C4-2B (cell line): ENCODE data around the gene SPON1.

ENCODE experiments used
- ZFX ChIP-seq: fragments of 450-650 bp; IDR thresholded peaks from 2 replicates; pipeline ENCODE4 v1.6.1; 2017
- TF ChIP-seq, protein P1 (sequence below): fragments of 450-650 bp; conservative IDR thresholded peaks from 2 replicates; pipeline ENCODE4 v1.5.1; 2017; ENCODE audit warnings: mild to moderate bottlenecking

DNA sequence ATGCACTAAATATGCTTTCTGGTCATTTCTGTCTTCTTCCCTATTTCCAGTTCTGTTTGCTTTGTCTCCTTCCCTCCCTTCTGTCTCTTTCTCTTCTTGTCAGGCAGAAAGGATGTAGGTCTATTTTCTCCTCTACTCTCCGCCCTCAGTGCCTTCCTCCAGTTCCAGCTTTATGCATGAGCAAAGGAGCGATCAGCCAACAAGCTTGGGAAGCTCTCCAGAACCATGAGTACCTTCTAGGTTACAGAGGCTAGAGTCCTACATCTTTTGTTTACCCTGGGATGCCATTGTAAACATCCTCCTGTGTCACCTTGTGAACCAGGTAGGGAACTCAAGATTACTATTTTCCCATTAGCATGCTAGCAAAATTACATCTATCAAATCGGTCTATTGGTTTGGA lies 7.9 kb upstream of the SPON1 start:
- TF ChIP-seq, protein P1, sequence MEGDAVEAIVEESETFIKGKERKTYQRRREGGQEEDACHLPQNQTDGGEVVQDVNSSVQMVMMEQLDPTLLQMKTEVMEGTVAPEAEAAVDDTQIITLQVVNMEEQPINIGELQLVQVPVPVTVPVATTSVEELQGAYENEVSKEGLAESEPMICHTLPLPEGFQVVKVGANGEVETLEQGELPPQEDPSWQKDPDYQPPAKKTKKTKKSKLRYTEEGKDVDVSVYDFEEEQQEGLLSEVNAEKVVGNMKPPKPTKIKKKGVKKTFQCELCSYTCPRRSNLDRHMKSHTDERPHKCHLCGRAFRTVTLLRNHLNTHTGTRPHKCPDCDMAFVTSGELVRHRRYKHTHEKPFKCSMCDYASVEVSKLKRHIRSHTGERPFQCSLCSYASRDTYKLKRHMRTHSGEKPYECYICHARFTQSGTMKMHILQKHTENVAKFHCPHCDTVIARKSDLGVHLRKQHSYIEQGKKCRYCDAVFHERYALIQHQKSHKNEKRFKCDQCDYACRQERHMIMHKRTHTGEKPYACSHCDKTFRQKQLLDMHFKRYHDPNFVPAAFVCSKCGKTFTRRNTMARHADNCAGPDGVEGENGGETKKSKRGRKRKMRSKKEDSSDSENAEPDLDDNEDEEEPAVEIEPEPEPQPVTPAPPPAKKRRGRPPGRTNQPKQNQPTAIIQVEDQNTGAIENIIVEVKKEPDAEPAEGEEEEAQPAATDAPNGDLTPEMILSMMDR, result no peak
- TF ChIP-seq ZFX, result no peak
